Renal pelvis (tissue), 4 donors: ENCODE results near the gene RPLP1. TPM values are rescaled to one million over a fixed set of nuclear protein-coding genes. Genes with fewer than 3 reads are reported as not detected.
"Not testable (repeated sequence)": the region's sequence is repeated elsewhere in the genome, so short reads cannot be mapped to it uniquely, and the experiment has no call there.

Source experiments
- DNase-seq: peaks from one replicate; pipeline ENCODE4 v3.0.0-alpha.2; 2013
- polyA plus RNA-seq, 3 donors: library from polyadenylated mRNA; unstranded; fragments of 120-200 nt; gene quantifications; one replicate each; pipeline ENCODE4 v1.2.1, GENCODE V29; 2013; ENCODE audit not compliant: insufficient read length in 3 of 3

Gene RPLP1
- polyA plus RNA-seq, 3 donors: 1,475 to 1,853 (median 1,695) TPM

GRCh38 chr15:69422336-69422895, 30.2 kb upstream of the RPLP1 start:
- DNase-seq: no peak

- DNase-seq: no peak
These were observed 28.6 kb upstream of the RPLP1 start for GRCh38 chr15:69424001-69424400.

- no peak for DNase-seq
These were observed 27.7 kb upstream of the RPLP1 start for GRCh38 chr15:69424748-69425413.

- no peak for DNase-seq
These were observed 18.8 kb upstream of the RPLP1 start for GRCh38 chr15:69433831-69434230.

- DNase-seq: no peak
These were observed 18.4 kb upstream of the RPLP1 start for GRCh38 chr15:69434238-69434637.

GRCh38 chr15:69434679-69435078, 17.9 kb upstream of the RPLP1 start:
- no peak for DNase-seq

GRCh38 chr15:69435985-69436384, 16.6 kb upstream of the RPLP1 start:
- no peak for DNase-seq

GRCh38 chr15:69436951-69437350, 15.7 kb upstream of the RPLP1 start:
- no peak for DNase-seq

- no peak for DNase-seq
These were observed 13.0 kb upstream of the RPLP1 start for GRCh38 chr15:69439623-69440022.

- no peak for DNase-seq
These were observed 9.5 kb upstream of the RPLP1 start for GRCh38 chr15:69443032-69443611.

GRCh38 chr15:69444686-69445085, 7.9 kb upstream of the RPLP1 start:
- DNase-seq: no peak

GRCh38 chr15:69446953-69447352, 5.7 kb upstream of the RPLP1 start:
- no peak for DNase-seq

- DNase-seq: not testable (repeated sequence)
These were observed 2.4 kb upstream of the RPLP1 start for GRCh38 chr15:69450221-69450620.

GRCh38 chr15:69450968-69451695, 1.5 kb upstream of the RPLP1 start:
- no peak for DNase-seq

- peak; percentile 26 for DNase-seq
These were observed 497 bp upstream of the RPLP1 start for GRCh38 chr15:69451951-69452691.

- no peak for DNase-seq
These were observed 2.3 kb downstream of the RPLP1 start for GRCh38 chr15:69454953-69455352.

- no peak for DNase-seq
These were observed 3.9 kb downstream of the RPLP1 start for GRCh38 chr15:69456208-69457166.

- no peak for DNase-seq
These were observed 5.0 kb downstream of the RPLP1 start for GRCh38 chr15:69457304-69458280.

GRCh38 chr15:69459066-69459465, 6.4 kb downstream of the RPLP1 start:
- no peak for DNase-seq

GRCh38 chr15:69460481-69460880, 7.9 kb downstream of the RPLP1 start:
- DNase-seq: no peak
